WTC11 (cell line): ENCODE data around the gene UGT1A7. TPM values are rescaled to one million over a fixed set of nuclear protein-coding genes. Genes with fewer than 3 reads are reported as not detected.

Source experiments
- ATAC-seq: fragments of 200-7000 bp; cut with Tn5 transposase; 2 replicates; pipeline ENCODE4 v1.10.0; 2021; ENCODE audit warnings: mild to moderate bottlenecking, moderate library complexity
- CTCF ChIA-PET: fragments of 300-600 bp; sonication (Branson Sonifier 250); formaldehyde crosslinking; loops from one replicate; lab custom pipeline; 2021; ENCODE audit warnings: antibody characterized with exemption; lab: Charles Lee
- POLR2A ChIA-PET: fragments of 350-600 bp; sonication (Branson Sonifier 250); formaldehyde crosslinking; loops from one replicate; lab custom pipeline; 2021; ENCODE audit warnings: antibody characterized with exemption; lab: Charles Lee
- DNase-seq: peaks from one replicate; pipeline ENCODE4 v3.0.0; 2021; ENCODE audit warnings: low spot score
- H3K27ac Mint-ChIP-seq: 2 replicates; pipeline ENCODE4 v1.8.0; 2021; ENCODE audit warnings: mixed read lengths
- H3K27me3 Mint-ChIP-seq: 2 replicates; pipeline ENCODE4 v1.8.0; 2021; ENCODE audit warnings: low read depth, mild to moderate bottlenecking, moderate library complexity, mixed read lengths
- H3K36me3 Mint-ChIP-seq: 2 replicates; pipeline ENCODE4 v1.8.0; 2021; ENCODE audit warnings: mixed read lengths
- H3K4me1 Mint-ChIP-seq: 2 replicates; pipeline ENCODE4 v1.8.0; 2022; ENCODE audit warnings: mixed read lengths
- H3K4me3 Mint-ChIP-seq: 2 replicates; pipeline ENCODE4 v1.8.0; 2021; ENCODE audit warnings: mild to moderate bottlenecking, moderate library complexity, mixed read lengths
- H3K9me3 Mint-ChIP-seq: 2 replicates; pipeline ENCODE4 v1.8.0; 2021; ENCODE audit warnings: mixed read lengths
- CTCF ChIP-seq: fragments of 200-600 bp; IDR thresholded peaks from 2 replicates; pipeline ENCODE4 v1.8.0; 2022; ENCODE audit warnings: antibody characterized with exemption
- E2F1 ChIP-seq: sonication (generic); formaldehyde crosslinking; IDR thresholded peaks from 2 replicates; pipeline ENCODE4 v1.8.0; 2022; ENCODE audit warnings: mild to moderate bottlenecking, missing genetic modification reagents
- EMX1 ChIP-seq: fragments of 250-450 bp; sonication (Bioruptor Pico); IDR thresholded peaks from 2 replicates; pipeline ENCODE4 v1.8.0; 2021; ENCODE audit warnings: mild to moderate bottlenecking
- ERG ChIP-seq: fragments of 250-450 bp; sonication (Bioruptor Pico); IDR thresholded peaks from 2 replicates; pipeline ENCODE4 v1.8.0; 2021; ENCODE audit warnings: mild to moderate bottlenecking
- FOXP1 ChIP-seq: sonication (generic); formaldehyde crosslinking; IDR thresholded peaks from 2 replicates; pipeline ENCODE4 v1.8.0; 2022; ENCODE audit warnings: missing genetic modification reagents, mild to moderate bottlenecking, moderate library complexity, borderline replicate concordance
- KAT7 ChIP-seq: sonication (generic); formaldehyde crosslinking; IDR thresholded peaks from 2 replicates; pipeline ENCODE4 v1.8.1; 2023; ENCODE audit warnings: missing genetic modification reagents, mild to moderate bottlenecking, borderline replicate concordance
- MYBL2 ChIP-seq: sonication (generic); formaldehyde crosslinking; IDR thresholded peaks from 2 replicates; pipeline ENCODE4 v1.8.1; 2023; ENCODE audit warnings: mild to moderate bottlenecking, moderate library complexity, missing genetic modification reagents
- USF1 ChIP-seq: sonication (generic); formaldehyde crosslinking; IDR thresholded peaks from 2 replicates; pipeline ENCODE4 v1.8.0; 2022; ENCODE audit warnings: mild to moderate bottlenecking, missing genetic modification reagents
- USF2 ChIP-seq: sonication (generic); formaldehyde crosslinking; IDR thresholded peaks from 2 replicates; pipeline ENCODE4 v1.8.1; 2023; ENCODE audit warnings: mild to moderate bottlenecking, missing genetic modification reagents, moderate library complexity
- ZBTB21 ChIP-seq: sonication (generic); formaldehyde crosslinking; IDR thresholded peaks from 2 replicates; pipeline ENCODE4 v1.8.1; 2023; ENCODE audit warnings: mild to moderate bottlenecking, missing genetic modification reagents, borderline replicate concordance
- ZNF121 ChIP-seq: sonication (generic); formaldehyde crosslinking; IDR thresholded peaks from 2 replicates; pipeline ENCODE4 v1.8.0; 2023; ENCODE audit warnings: missing genetic modification reagents
- ZNF281 ChIP-seq: sonication (generic); formaldehyde crosslinking; IDR thresholded peaks from 2 replicates; pipeline ENCODE4 v1.8.0; 2023; ENCODE audit warnings: mild to moderate bottlenecking, missing genetic modification reagents
- ZNF512 ChIP-seq: sonication (generic); formaldehyde crosslinking; IDR thresholded peaks from 2 replicates; pipeline ENCODE4 v1.8.1; 2022; ENCODE audit warnings: missing genetic modification reagents, borderline replicate concordance
- ZNF532 ChIP-seq: fragments of 250-450 bp; sonication (Bioruptor Pico); IDR thresholded peaks from 2 replicates; pipeline ENCODE4 v1.9.0; 2021; ENCODE audit warnings: mild to moderate bottlenecking, borderline replicate concordance
- total RNA-seq: library from RNA; stranded (reverse); gene quantifications from 3 replicates; pipeline ENCODE4 v1.2.3, GENCODE V29; 2021

Gene UGT1A7
- total RNA-seq, 1 experiment from 2014 or later: not detected

GRCh38 chr2:233816771-233817170, 135.1 kb downstream of the UGT1A7 start (continued):
- TF ChIP-seq ZNF281 (CRISPR knock-in tag): no peak
- no peak for TF ChIP-seq MYBL2 (CRISPR knock-in tag)
- TF ChIP-seq USF2: no peak
- TF ChIP-seq ZNF121: no peak
- TF ChIP-seq ZNF512 (CRISPR knock-in tag): no peak
- no peak for TF ChIP-seq ZBTB21 (CRISPR knock-in tag)

GRCh38 chr2:233817361-233817911, 135.7 kb downstream of the UGT1A7 start:
- CTCF ChIA-PET: no interaction called here
- POLR2A ChIA-PET: no interaction called here
- TF ChIP-seq ZNF532 (no peak), ERG (no peak), ZNF281 (CRISPR knock-in tag) (no peak), FOXP1 (CRISPR knock-in tag) (no peak), E2F1 (CRISPR knock-in tag) (no peak), CTCF (no peak), USF1 (CRISPR knock-in tag) (no peak), EMX1 (CRISPR knock-in tag) (no peak), MYBL2 (CRISPR knock-in tag) (no peak), KAT7 (CRISPR knock-in tag) (no peak)
- Mint-ChIP-seq H3K27ac (no peak overlapping the region), H3K9me3 (peaks cover 7% of the 10 kb centered on the region; the same call in 1 of the 2 replicates), H3K4me1 (no peaks in the 10 kb centered on the region), H3K27me3 (no peaks in the 10 kb centered on the region), H3K36me3 (no peaks in the 10 kb centered on the region), H3K4me3 (no peak overlapping the region)
- DNase-seq: no peak
- ATAC-seq: no peak
